Neuronal stem cell (in vitro differentiated cells): ENCODE results near the gene DNM1L.

ENCODE experiments used
- DNase-seq: peaks from one replicate; pipeline ENCODE4 v3.0.0-alpha.2; 2013; ENCODE audit warnings: low spot score
- H2AFZ ChIP-seq: one replicate; pipeline ENCODE4 v1.6.1; 2013; ENCODE audit warnings: mild to moderate bottlenecking, low read length, inconsistent platforms
- H2AK5ac ChIP-seq: 2 replicates; pipeline ENCODE4 v1.6.1; 2013; ENCODE audit warnings: low read depth, mild to moderate bottlenecking, inconsistent platforms, low read length, moderate library complexity, mixed read lengths
- H2BK120ac ChIP-seq: 2 replicates; pipeline ENCODE4 v1.6.1; 2013; ENCODE audit warnings: low read depth, mild to moderate bottlenecking, inconsistent platforms, low read length, moderate library complexity, mixed read lengths
- H2BK12ac ChIP-seq: one replicate; pipeline ENCODE4 v1.6.1; 2013; ENCODE audit warnings: low read length, inconsistent platforms
- H2BK15ac ChIP-seq: 2 replicates; pipeline ENCODE4 v1.6.1; 2013; ENCODE audit warnings: mild to moderate bottlenecking, low read length, inconsistent platforms, mixed read lengths
- H2BK5ac ChIP-seq: one replicate; pipeline ENCODE4 v1.6.1; 2013; ENCODE audit warnings: inconsistent platforms, mild to moderate bottlenecking, low read length, moderate library complexity
- H3K14ac ChIP-seq: one replicate; pipeline ENCODE4 v1.6.1; 2013; ENCODE audit warnings: low read length, inconsistent platforms
- H3K18ac ChIP-seq: 2 replicates; pipeline ENCODE4 v1.6.1; 2013; ENCODE audit warnings: low read length, inconsistent platforms
- H3K23ac ChIP-seq: 2 replicates; pipeline ENCODE4 v1.6.1; 2013; ENCODE audit warnings: low read depth, mild to moderate bottlenecking, mixed read lengths, low read length, inconsistent platforms; ENCODE audit not compliant: poor library complexity
- H3K27ac ChIP-seq: replicated peaks from 3 replicates; pipeline ENCODE4 v1.5.1; 2013; ENCODE audit warnings: low read length, inconsistent platforms
- H3K27me3 ChIP-seq, 3 experiments: 2 replicates each; pipeline ENCODE4 v1.6.1; 2013; ENCODE audit warnings: low read length in 3 of 3, mild to moderate bottlenecking in 2 of 3, inconsistent platforms in 1 of 3, low read depth in 1 of 3, mixed read lengths in 1 of 3, moderate library complexity in 1 of 3; ENCODE audit not compliant: control insufficient read depth in 3 of 3, insufficient read depth in 3 of 3
- H3K36me3 ChIP-seq, 2 donors: replicated peaks in 1 of 2; 2 replicates each; pipeline ENCODE4 v1.6.1; 2013; ENCODE audit warnings: low read length in 2 of 2; ENCODE audit not compliant: control insufficient read depth in 2 of 2, insufficient read depth in 2 of 2
- H3K4ac ChIP-seq: 2 replicates; pipeline ENCODE4 v1.6.1; 2013; ENCODE audit warnings: inconsistent platforms, mild to moderate bottlenecking, low read length, moderate library complexity
- H3K4me1 ChIP-seq, 2 donors: 1 replicate in 1 of 2; 2 replicates in 1 of 2; pipeline ENCODE4 v1.6.1; 2013; ENCODE audit warnings: low read length in 2 of 2, low read depth in 1 of 2; ENCODE audit not compliant: control insufficient read depth in 2 of 2, insufficient read depth in 1 of 2
- H3K4me2 ChIP-seq: one replicate; pipeline ENCODE4 v1.6.1; 2013; ENCODE audit warnings: mild to moderate bottlenecking, low read length, inconsistent platforms; ENCODE audit not compliant: insufficient read depth, poor library complexity, severe bottlenecking
- H3K4me3 ChIP-seq, 2 donors: 2 replicates each; pipeline ENCODE4 v1.5.1; 2013; ENCODE audit warnings: low read length in 2 of 2, mild to moderate bottlenecking in 2 of 2, inconsistent platforms in 1 of 2, moderate library complexity in 1 of 2
- H3K79me1 ChIP-seq: one replicate; pipeline ENCODE4 v1.6.1; 2013; ENCODE audit warnings: low read depth, mild to moderate bottlenecking, inconsistent platforms, low read length, moderate library complexity
- H3K9ac ChIP-seq: one replicate; pipeline ENCODE4 v1.6.1; 2013; ENCODE audit warnings: mild to moderate bottlenecking, low read depth, low read length, inconsistent platforms; ENCODE audit not compliant: poor library complexity
- H3K9me3 ChIP-seq, 2 donors: replicated peaks in 1 of 2; 2 replicates each; pipeline versions ENCODE3 to v1.6.1; 2013; ENCODE audit warnings: low read length in 2 of 2, mild to moderate bottlenecking in 2 of 2, inconsistent platforms in 1 of 2, low read depth in 1 of 2, mixed read lengths in 1 of 2, moderate library complexity in 1 of 2; ENCODE audit not compliant: control insufficient read depth in 2 of 2, insufficient read depth in 1 of 2
- H4K8ac ChIP-seq: one replicate; pipeline ENCODE4 v1.6.1; 2013; ENCODE audit warnings: low read depth, mild to moderate bottlenecking, inconsistent platforms, low read length, moderate library complexity
- H4K91ac ChIP-seq: one replicate; pipeline ENCODE4 v1.6.1; 2013; ENCODE audit warnings: low read length, low read depth, mild to moderate bottlenecking, inconsistent platforms; ENCODE audit not compliant: poor library complexity
- WGBS, 2 donors: extraction: QIAGEN DNeasy Blood & Tissue Kit; methylation state at CpG; one replicate each; pipeline ENCODE4 v1.1.7; 2013; ENCODE audit warnings: missing lambda C conversion rate in 2 of 2, mixed read lengths in 1 of 2; ENCODE audit not compliant: insufficient read length in 2 of 2, insufficient replicate concordance in 1 of 2; ENCODE audit errors: extremely low coverage in 2 of 2; 5-methylcytosine and 5-hydroxymethylcytosine counted together

DNM1L gene

DNA sequence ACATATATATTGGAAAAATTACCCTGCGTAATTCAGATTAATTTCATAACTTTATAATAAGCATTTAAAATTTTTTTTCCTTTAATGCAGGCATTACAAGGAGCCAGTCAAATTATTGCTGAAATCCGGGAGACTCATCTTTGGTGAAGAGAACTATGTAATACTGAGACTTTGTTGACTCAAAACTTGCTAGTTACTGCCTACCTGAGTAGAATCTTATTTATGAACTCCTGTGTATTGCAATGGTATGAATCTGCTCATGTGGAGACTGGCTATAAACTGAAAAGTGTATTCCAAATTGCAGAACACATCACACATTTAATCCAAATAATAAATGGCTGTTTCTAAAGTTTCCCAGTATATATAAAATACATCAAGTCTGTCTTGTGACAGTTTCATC, 64.2 kb downstream of the DNM1L start:
- no peaks in the 10 kb centered on the region for H3K27me3 ChIP-seq
- no peak overlapping the region for H3K4ac ChIP-seq
- no peak overlapping the region for H2AFZ ChIP-seq
- no peak overlapping the region for H4K91ac ChIP-seq
- no peak for DNase-seq
- H3K14ac ChIP-seq = no peak overlapping the region
- H3K23ac ChIP-seq = no peak overlapping the region
- H3K27ac ChIP-seq = no peak overlapping the region
- peaks cover 20 to 98% of the 10 kb centered on the region in 2 donors for H3K36me3 ChIP-seq
- H3K9ac ChIP-seq = no peak overlapping the region
- no peak overlapping the region for H2AK5ac ChIP-seq
- no peak overlapping the region for H2BK12ac ChIP-seq
- no CpG with 5 or more reads among the region's 2 CpGs for WGBS, 2 donors
- no peaks in the 10 kb centered on the region for H3K4me1 ChIP-seq
- no peak overlapping the region for H2BK15ac ChIP-seq
- H4K8ac ChIP-seq = no peak overlapping the region
- H2BK5ac ChIP-seq = no peak overlapping the region
- H3K18ac ChIP-seq = no peak overlapping the region
- no peaks in the 10 kb centered on the region for H3K9me3 ChIP-seq
- no peak overlapping the region for H2BK120ac ChIP-seq
- no peaks in the 10 kb centered on the region for H3K79me1 ChIP-seq
- H3K4me3 ChIP-seq = no peak overlapping the region
- no peak overlapping the region for H3K4me2 ChIP-seq

DNA sequence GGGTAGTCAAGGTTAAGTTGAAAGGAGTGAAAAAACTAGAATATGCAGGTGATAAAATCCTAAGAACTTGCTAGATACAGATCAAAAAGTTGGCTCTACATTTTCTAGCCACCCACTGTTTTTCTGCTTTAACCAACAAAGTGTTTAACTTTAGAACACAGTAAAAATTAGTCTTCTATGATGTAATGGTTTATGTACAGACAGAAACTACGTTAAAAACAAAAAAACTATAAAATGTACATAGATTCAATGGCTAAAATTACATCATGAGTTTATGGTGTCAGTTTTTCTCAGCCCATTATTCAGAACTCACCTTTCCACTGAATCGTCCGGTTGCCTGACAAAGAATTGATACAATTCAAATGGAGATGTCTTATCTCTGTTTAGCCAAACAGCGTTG, 74.5 kb downstream of the DNM1L start:
- Histone ChIP-seq H3K4me2 (no peak overlapping the region), H3K4me1 (peaks cover 6 to 12% of the 10 kb centered on the region in 2 donors), H3K4me3 (peak overlapping the region in 1 of 2 donors; percentile 88), H3K27me3 (peaks cover 0 to 8% (median 0%) of the 10 kb centered on the region in 3 experiments), H3K79me1 (peaks cover 7% of the 10 kb centered on the region), H3K36me3 (peaks cover 15 to 55% of the 10 kb centered on the region in 2 donors), H2AFZ (no peak overlapping the region), H2BK5ac (no peak overlapping the region), H4K8ac (no peak overlapping the region), H3K9ac (no peak overlapping the region), H2BK15ac (no peak overlapping the region), H2BK120ac (no peak overlapping the region), H2AK5ac (no peak overlapping the region), H3K9me3 (no peaks in the 10 kb centered on the region), H3K4ac (no peak overlapping the region), H3K14ac (no peak overlapping the region), H4K91ac (no peak overlapping the region), H3K27ac (no peak overlapping the region), H3K18ac (no peak overlapping the region), H2BK12ac (no peak overlapping the region), H3K23ac (no peak overlapping the region)
- no peak for DNase-seq
- WGBS, 2 donors = no CpG with 5 or more reads among the region's 4 CpGs

GRCh38 chr12:32754111-32754510, 75.0 kb downstream of the DNM1L start:
- Histone ChIP-seq H3K79me1 (peaks cover 7% of the 10 kb centered on the region), H3K4ac (no peak overlapping the region), H3K4me3 (peak overlapping the region in 1 of 2 donors; percentile 88), H4K91ac (no peak overlapping the region), H2BK120ac (no peak overlapping the region), H2AFZ (no peak overlapping the region), H2BK5ac (no peak overlapping the region), H2BK12ac (no peak overlapping the region), H3K36me3 (peaks cover 13 to 50% of the 10 kb centered on the region in 2 donors), H3K27me3 (peaks cover 0 to 8% (median 0%) of the 10 kb centered on the region in 3 experiments), H3K14ac (no peak overlapping the region), H3K27ac (no peak overlapping the region), H3K9me3 (no peaks in the 10 kb centered on the region), H2AK5ac (no peak overlapping the region), H3K9ac (no peak overlapping the region), H4K8ac (no peak overlapping the region), H3K4me2 (peak overlapping the region; percentile 32), H2BK15ac (no peak overlapping the region), H3K23ac (no peak overlapping the region), H3K4me1 (peaks cover 6 to 12% of the 10 kb centered on the region in 2 donors), H3K18ac (no peak overlapping the region)
- no peak for DNase-seq
- whole genome bisulfite sequencing, 2 donors = no CpG with 5 or more reads among the region's 2 CpGs

GRCh38 chr12:32755051-32755653, 76.1 kb downstream of the DNM1L start:
- peaks cover 12 to 40% of the 10 kb centered on the region in 2 donors for H3K36me3 ChIP-seq
- H3K4ac ChIP-seq = peak overlapping the region; percentile 60
- peak overlapping the region; percentile 38 for H3K23ac ChIP-seq
- no peak overlapping the region for H4K91ac ChIP-seq
- H2BK15ac ChIP-seq = peak overlapping the region; percentile 64
- H3K9me3 ChIP-seq = no peaks in the 10 kb centered on the region
- peak; percentile 56 for DNase-seq
- peak overlapping the region; percentile 59 for H3K27ac ChIP-seq
- peak overlapping the region; percentile 95 for H3K9ac ChIP-seq
- peak overlapping the region; percentile 47 for H2BK5ac ChIP-seq
- H2AK5ac ChIP-seq = peak overlapping the region; percentile 65
- peaks cover 7% of the 10 kb centered on the region for H3K79me1 ChIP-seq
- WGBS, 2 donors = no CpG with 5 or more reads among the region's 40 CpGs
- peak overlapping the region; percentile 96 for H2AFZ ChIP-seq
- H4K8ac ChIP-seq = no peak overlapping the region
- peaks cover 0 to 8% (median 0%) of the 10 kb centered on the region in 3 experiments for H3K27me3 ChIP-seq
- peak overlapping the region; percentile 33 for H3K14ac ChIP-seq
- H3K18ac ChIP-seq = peak overlapping the region; percentile 98
- H3K4me1 ChIP-seq = peaks cover 6 to 12% of the 10 kb centered on the region in 2 donors
- peak overlapping the region; percentile 86 for H3K4me2 ChIP-seq
- peak overlapping the region; percentile 27 for H2BK120ac ChIP-seq
- H2BK12ac ChIP-seq = peak overlapping the region; percentile 36
- peak overlapping the region; percentile 88 to 97 for H3K4me3 ChIP-seq
